ENCODE measurements around the gene DOLPP1.

- TF ChIP-seq POLR2AphosphoS5 (IDR thresholded peaks at IDR 0.05; ENCODE audit: low read depth, low read length) = no peak
- TF ChIP-seq POLR2A (IDR thresholded peaks at IDR 0.05; ENCODE audit: low read depth, low read length) = no peak
- TF ChIP-seq SPI1 (IDR thresholded peaks at IDR 0.05; ENCODE audit: low read depth, low read length) = no peak
Measured at GRCh38 chr9:129108805-129109536, 28.1 kb downstream of the DOLPP1 start.
